H1 (cell line): ENCODE results near the gene PHLPP2. TPM values are rescaled to one million over a fixed set of nuclear protein-coding genes. Genes with fewer than 3 reads are reported as not detected.

Experiments used
- CTCF ChIA-PET: fragments of 300-600 bp; sonication (Branson Sonifier 250); formaldehyde crosslinking; loops from one replicate; lab custom pipeline; 2021; ENCODE audit not compliant: partially characterized antibody; lab: Charles Lee
- POLR2A ChIA-PET: fragments of 300-600 bp; sonication (Branson Sonifier 250); formaldehyde crosslinking; loops from one replicate; lab custom pipeline; 2021; ENCODE audit warnings: inconsistent platforms; ENCODE audit not compliant: partially characterized antibody; lab: Charles Lee
- DNase-seq, 2 experiments: peaks; one replicate each; pipeline versions ENCODE4 v3.0.0 to v3.0.0-alpha.2; 2010 to 2022; ENCODE audit warnings: low spot score in 2 of 2, low read depth in 1 of 2, mixed read lengths in 1 of 2
- FAIRE-seq: peaks from 2 replicates; lab custom pipeline; 2011; peaks lifted over from hg19 to GRCh38; lab: Jason Lieb, UNC
- H2AFZ ChIP-seq: 2 replicates; pipeline ENCODE4 v1.8.1; 2012; ENCODE audit warnings: low read length, inconsistent platforms
- H2AK5ac ChIP-seq: 2 replicates; pipeline ENCODE4 v1.6.1; 2013; ENCODE audit warnings: low read depth, low read length
- H2BK120ac ChIP-seq: replicated peaks from 2 replicates; pipeline ENCODE3; 2013; ENCODE audit warnings: low read depth, low read length, inconsistent platforms
- H2BK12ac ChIP-seq: 2 replicates; pipeline ENCODE4 v1.6.1; 2013; ENCODE audit warnings: low read depth, low read length
- H2BK15ac ChIP-seq: 2 replicates; pipeline ENCODE4 v1.6.1; 2013; ENCODE audit warnings: low read length
- H2BK20ac ChIP-seq: 2 replicates; pipeline ENCODE4 v1.6.1; 2013; ENCODE audit warnings: low read length
- H2BK5ac ChIP-seq: 2 replicates; pipeline ENCODE4 v1.6.1; 2013; ENCODE audit warnings: low read depth, low read length
- H3K14ac ChIP-seq: 2 replicates; pipeline ENCODE4 v1.6.1; 2013; ENCODE audit warnings: inconsistent platforms; ENCODE audit not compliant: insufficient read length
- H3K18ac ChIP-seq: 2 replicates; pipeline ENCODE4 v1.6.1; 2013; ENCODE audit warnings: low read length; ENCODE audit errors: extremely low read depth
- H3K23ac ChIP-seq: 2 replicates; pipeline ENCODE4 v1.6.1; 2013; ENCODE audit warnings: inconsistent platforms; ENCODE audit not compliant: insufficient read length
- H3K23me2 ChIP-seq: 2 replicates; pipeline ENCODE4 v1.6.1; 2013; ENCODE audit warnings: low read depth, low read length
- H3K27ac ChIP-seq: 2 replicates; pipeline ENCODE4 v1.6.1; 2011; ENCODE audit warnings: low read depth, low read length, inconsistent platforms
- H3K27me3 ChIP-seq, 4 experiments: replicated peaks in 1 of 4; 1 replicate in 1 of 4; 2 replicates in 3 of 4; pipeline versions ENCODE4 v1.6.1 to v1.8.1; 2011 to 2013; ENCODE audit warnings: low read length in 3 of 4, mild to moderate bottlenecking in 3 of 4, inconsistent platforms in 2 of 4, mixed read lengths in 2 of 4, moderate library complexity in 1 of 4; ENCODE audit not compliant: control insufficient read depth in 3 of 4, insufficient read depth in 3 of 4; ENCODE audit errors: extremely low read depth in 1 of 4
- H3K36me3 ChIP-seq, 4 experiments: 2 replicates each; pipeline versions ENCODE4 v1.6.1 to v1.8.1; 2011 to 2013; ENCODE audit warnings: mild to moderate bottlenecking in 4 of 4, low read length in 3 of 4, moderate library complexity in 2 of 4, control low read depth in 1 of 4, inconsistent platforms in 1 of 4; ENCODE audit not compliant: insufficient read depth in 4 of 4, control insufficient read depth in 2 of 4
- H3K4ac ChIP-seq: replicated peaks from 2 replicates; pipeline ENCODE3; 2013; ENCODE audit warnings: low read length, low read depth, mixed read lengths, inconsistent platforms; ENCODE audit not compliant: insufficient read length
- H3K4me1 ChIP-seq, 4 experiments: replicated peaks in 1 of 4; 1 replicate in 1 of 4; 2 replicates in 3 of 4; pipeline versions ENCODE4 v1.6.1 to v1.8.1; 2011 to 2013; ENCODE audit warnings: low read length in 3 of 4, inconsistent platforms in 2 of 4, mixed read lengths in 1 of 4; ENCODE audit not compliant: insufficient read depth in 4 of 4, control insufficient read depth in 3 of 4
- H3K4me2 ChIP-seq, 2 experiments: 2 replicates each; pipeline versions ENCODE4 v1.6.1 to v1.8.1; 2011 to 2013; ENCODE audit warnings: low read depth in 2 of 2, low read length in 2 of 2, control low read depth in 1 of 2, inconsistent platforms in 1 of 2, mild to moderate bottlenecking in 1 of 2; ENCODE audit not compliant: insufficient read depth in 1 of 2
- H3K4me3 ChIP-seq, 4 experiments: fragments of 200-600, 300-600 bp in 1 of 4; sonication (generic), shearing (Covaris generic), sonication (Bioruptor Twin) in 1 of 4; 2 replicates each; pipeline versions ENCODE4 v1.5.1 to v1.8.1; 2011 to 2016; ENCODE audit warnings: low read length in 4 of 4, low read depth in 3 of 4, control low read depth in 2 of 4, inconsistent platforms in 2 of 4, mild to moderate bottlenecking in 2 of 4, mixed read lengths in 1 of 4, moderate library complexity in 1 of 4; ENCODE audit not compliant: insufficient read depth in 2 of 4; ENCODE audit errors: extremely low read depth in 1 of 4
- H3K56ac ChIP-seq: replicated peaks from 2 replicates; pipeline ENCODE3; 2013; ENCODE audit warnings: low read depth, mild to moderate bottlenecking, mixed read lengths, low read length, inconsistent platforms; ENCODE audit not compliant: insufficient read length
- H3K79me1 ChIP-seq: 2 replicates; pipeline ENCODE4 v1.6.1; 2013; ENCODE audit warnings: low read depth, low read length, control low read depth
- H3K79me2 ChIP-seq, 2 experiments: 2 replicates each; pipeline versions ENCODE4 v1.6.1 to v1.8.1; 2012 to 2013; ENCODE audit warnings: low read length in 2 of 2, mild to moderate bottlenecking in 2 of 2, inconsistent platforms in 1 of 2; ENCODE audit not compliant: insufficient read depth in 2 of 2, control insufficient read depth in 1 of 2
- H3K9ac ChIP-seq, 4 experiments: replicated peaks in 1 of 4; 1 replicate in 1 of 4; 2 replicates in 3 of 4; pipeline versions ENCODE4 v1.6.1 to v1.8.1; 2011 to 2013; ENCODE audit warnings: low read depth in 3 of 4, low read length in 3 of 4, control low read depth in 2 of 4, mild to moderate bottlenecking in 2 of 4, moderate library complexity in 2 of 4, inconsistent platforms in 1 of 4; ENCODE audit errors: extremely low read depth in 1 of 4
- H3K9me3 ChIP-seq, 2 experiments: 2 replicates each; pipeline versions ENCODE4 v1.6.1 to v1.8.1; 2012 to 2013; ENCODE audit warnings: mild to moderate bottlenecking in 2 of 2, moderate library complexity in 2 of 2, control low read depth in 1 of 2, inconsistent platforms in 1 of 2, low read depth in 1 of 2, low read length in 1 of 2, mixed read lengths in 1 of 2; ENCODE audit not compliant: insufficient read depth in 2 of 2
- H4K20me1 ChIP-seq, 2 experiments: replicated peaks in 1 of 2; 2 replicates each; pipeline versions ENCODE3 to v1.8.1; 2011 to 2013; ENCODE audit warnings: inconsistent platforms in 2 of 2, low read length in 2 of 2, mild to moderate bottlenecking in 1 of 2; ENCODE audit not compliant: insufficient read depth in 2 of 2, control insufficient read depth in 1 of 2
- H4K5ac ChIP-seq: 2 replicates; pipeline ENCODE4 v1.6.1; 2013; ENCODE audit warnings: low read length, low read depth, mixed read lengths, inconsistent platforms; ENCODE audit not compliant: insufficient read length
- H4K8ac ChIP-seq: 2 replicates; pipeline ENCODE4 v1.8.0; 2013; ENCODE audit warnings: mild to moderate bottlenecking, moderate library complexity, low read length, inconsistent platforms; ENCODE audit not compliant: insufficient read depth; ENCODE audit errors: extremely low read depth
- H4K91ac ChIP-seq: replicated peaks from 2 replicates; pipeline ENCODE3; 2013; ENCODE audit warnings: low read length, mixed read lengths, inconsistent platforms; ENCODE audit not compliant: insufficient read length
- CBX5 ChIP-seq: fragments of 300-800, 300-1000 bp; sonication (generic); IDR thresholded peaks from 2 replicates; pipeline ENCODE4 v1.7.1; 2016; ENCODE audit warnings: antibody characterized with exemption, low read length, low read depth
- CHD1 ChIP-seq: IDR thresholded peaks from 2 replicates; pipeline ENCODE4 v1.6.1; 2012; ENCODE audit warnings: low read depth, low read length, improper control_type of control experiment
- CHD2 ChIP-seq: IDR thresholded peaks from 2 replicates; pipeline ENCODE4 v1.6.1; 2012; ENCODE audit warnings: low read length, improper control_type of control experiment
- CREB1 ChIP-seq: IDR thresholded peaks from 2 replicates; pipeline ENCODE4 v1.6.1; 2012; ENCODE audit warnings: inconsistent platforms
- EGR1 ChIP-seq: IDR thresholded peaks from 2 replicates; pipeline ENCODE4 v1.6.1; 2011; ENCODE audit warnings: low read depth, low read length, borderline replicate concordance
- EP300 ChIP-seq, 2 experiments: IDR thresholded peaks; 1 replicate in 1 of 2; 2 replicates in 1 of 2; pipeline ENCODE4 v1.6.1; 2011 to 2012; ENCODE audit warnings: low read depth in 2 of 2, low read length in 2 of 2, mild to moderate bottlenecking in 2 of 2, borderline replicate concordance in 1 of 2, inconsistent platforms in 1 of 2, moderate library complexity in 1 of 2
- EZH2 ChIP-seq: fragments of 200-600 bp; sonication (generic); IDR thresholded peaks from 2 replicates; pipeline ENCODE4 v1.7.1; 2012; ENCODE audit warnings: low read depth, mild to moderate bottlenecking, moderate library complexity, low read length, inconsistent platforms; ENCODE audit not compliant: severe bottlenecking
- POLR2AphosphoS5 ChIP-seq: IDR thresholded peaks from 2 replicates; pipeline ENCODE4 v1.6.1; 2011; ENCODE audit warnings: low read depth, low read length
- POU5F1 ChIP-seq: IDR thresholded peaks from 2 replicates; pipeline ENCODE4 v1.6.1; 2011; ENCODE audit warnings: low read depth, mild to moderate bottlenecking, low read length, moderate library complexity
- SP4 ChIP-seq: IDR thresholded peaks from 2 replicates; pipeline ENCODE4 v1.6.1; 2012; ENCODE audit warnings: low read length, inconsistent platforms
- TBP ChIP-seq: IDR thresholded peaks from 2 replicates; pipeline ENCODE4 v1.6.1; 2011; ENCODE audit warnings: low read depth, low read length, improper control_type of control experiment
- polyA plus RNA-seq, 7 experiments: library from polyadenylated mRNA; depleted of rRNA in 3 of 7; stranded (reverse) in 5 of 7; unstranded in 2 of 7; fragments of >200 nt in 5 of 7; fragments of 200-250 nt in 2 of 7; gene quantifications; 1 replicate in 5 of 7; 2 replicates in 1 of 7; 4 replicates in 1 of 7; pipeline versions ENCODE4 v1.2.1 to v1.2.3, GENCODE V29; 2011 to 2013; ENCODE audit warnings: missing spikeins in 2 of 7, mixed read lengths in 2 of 7
- total RNA-seq: library from RNA; stranded (reverse); fragmentation: NEBNext Ultra II Directional; extraction: Animal tissue kit (Norgen Biotek cat#: 25700); gene quantifications from 2 replicates; pipeline ENCODE4 v1.2.1, GENCODE V29; 2021
- TF ChIP-seq, protein P1 (sequence below): IDR thresholded peaks from 2 replicates; pipeline ENCODE4 v1.6.1; 2011; ENCODE audit warnings: low read depth, mild to moderate bottlenecking, low read length; ENCODE audit not compliant: insufficient read depth

The PHLPP2 gene
- total and polyA plus RNA-seq, 2 of the 8 experiments (the other 6 are each of a cell fraction or from before 2014, with no cell fraction given) = 7.3 to 12.9 TPM

DNA sequence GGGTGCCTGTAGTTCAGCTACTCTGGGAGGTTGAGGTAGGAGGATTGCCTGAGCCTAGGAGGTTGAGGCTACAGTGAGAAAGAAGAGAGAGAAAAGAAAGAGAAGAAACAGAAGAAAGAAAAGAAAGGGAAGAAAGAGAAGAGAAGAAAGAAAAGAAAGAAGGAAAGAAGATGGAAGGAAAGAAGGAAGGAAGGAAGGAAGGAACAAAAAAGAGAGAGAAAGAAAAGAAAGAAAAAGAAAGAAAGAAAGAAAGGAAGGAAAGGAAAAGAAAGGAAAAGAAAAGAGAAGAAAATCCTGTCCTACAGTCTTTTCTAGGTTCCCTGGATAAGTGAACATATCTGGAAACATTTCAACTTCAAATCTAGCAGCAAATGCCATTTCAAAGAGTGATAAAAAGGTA is 29.6 kb upstream of the PHLPP2 start:
- Histone ChIP-seq H3K79me1 (no peaks in the 10 kb centered on the region), H3K4ac (no peak overlapping the region), H4K5ac (no peak overlapping the region), H3K4me1 (no peaks in the 10 kb centered on the region), H3K79me2 (no peaks in the 10 kb centered on the region), H2BK12ac (no peak overlapping the region), H3K4me2 (no peak overlapping the region), H2BK120ac (no peak overlapping the region), H3K4me3 (no peak overlapping the region), H3K9ac (no peak overlapping the region), H3K14ac (no peak overlapping the region), H2BK15ac (no peak overlapping the region), H2BK5ac (no peak overlapping the region), H4K8ac (no peak overlapping the region), H3K56ac (no peak overlapping the region), H3K9me3 (no peaks in the 10 kb centered on the region), H3K18ac (no peak overlapping the region), H3K23ac (no peak overlapping the region), H3K27me3 (no peaks in the 10 kb centered on the region), H2BK20ac (no peak overlapping the region), H2AK5ac (no peak overlapping the region), H3K27ac (no peak overlapping the region), H4K91ac (no peak overlapping the region), H2AFZ (no peak overlapping the region), H3K36me3 (peaks cover 5 to 41% (median 28%) of the 10 kb centered on the region in 4 experiments; a peak in 7 of 8 replicates), H4K20me1 (no peaks in the 10 kb centered on the region), H3K23me2 (no peaks in the 10 kb centered on the region)
- no peak for DNase-seq
- ChIA-PET POLR2A (no interaction called here), CTCF (interaction anchor here (0.8 to 1.1 kb wide), 2 partner anchors 12 to 67 kb away, joined by 3 read pairs; no protein-coding TSS in a partner anchor)
- FAIRE-seq = no peak
- TF ChIP-seq POU5F1 (no peak), CHD1 (no peak), POLR2AphosphoS5 (no peak), EGR1 (no peak), CHD2 (no peak), CREB1 (no peak), TBP (no peak), EZH2 (no peak), CBX5 (no peak), SP4 (no peak), EP300 (IDR thresholded peaks at IDR 0.05; ENCODE audit: borderline replicate concordance in 1 of 2, low read depth in 2 of 2, low read length in 2 of 2) (no peak)
- TF ChIP-seq, protein P1, sequence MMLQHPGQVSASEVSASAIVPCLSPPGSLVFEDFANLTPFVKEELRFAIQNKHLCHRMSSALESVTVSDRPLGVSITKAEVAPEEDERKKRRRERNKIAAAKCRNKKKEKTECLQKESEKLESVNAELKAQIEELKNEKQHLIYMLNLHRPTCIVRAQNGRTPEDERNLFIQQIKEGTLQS = no peak
